K562 (cell line): ENCODE results near the gene NOTCH3. TPM values are rescaled to one million over a fixed set of nuclear protein-coding genes. Genes with fewer than 3 reads are reported as not detected.
A peak's percentile ranks its signal among the peaks of the same experiment; 100 is the strongest.

Experiments
- CREB1 ChIP-seq, 2 experiments: sonication (generic) in 1 of 2; formaldehyde crosslinking in 1 of 2; IDR thresholded peaks; 2 replicates each; pipeline versions ENCODE4 v1.6.1 to v1.8.0; 2012 to 2022; ENCODE audit warnings: inconsistent platforms in 1 of 2, mild to moderate bottlenecking in 1 of 2, missing genetic modification reagents in 1 of 2, moderate library complexity in 1 of 2
- CREM ChIP-seq: IDR thresholded peaks from 2 replicates; pipeline ENCODE4 v1.6.1; 2014; ENCODE audit warnings: antibody characterized with exemption, low read depth
- DNMT1 ChIP-seq: fragments of 450-650 bp; IDR thresholded peaks from 2 replicates; pipeline ENCODE4 v1.6.1; 2016; ENCODE audit warnings: antibody characterized with exemption, mild to moderate bottlenecking
- EHMT2 ChIP-seq: fragments of 450-650 bp; IDR thresholded peaks from 2 replicates; pipeline ENCODE4 v1.6.1; 2018; ENCODE audit warnings: antibody characterized with exemption
- ETV1 ChIP-seq: fragments of 450-650 bp; conservative IDR thresholded peaks from 2 replicates; pipeline ENCODE4 v1.6.1; 2016; ENCODE audit warnings: missing genetic modification characterization, control low read depth, low read depth, missing compliant biosample characterization
- ETV5 ChIP-seq: sonication (generic); formaldehyde crosslinking; IDR thresholded peaks from 2 replicates; pipeline ENCODE4 v1.4.0; 2020; ENCODE audit warnings: low read depth, mild to moderate bottlenecking, missing genetic modification reagents
- MTA3 ChIP-seq: fragments of 450-650 bp; formaldehyde crosslinking; IDR thresholded peaks from 2 replicates; pipeline ENCODE4 v1.6.1; 2017; ENCODE audit warnings: mild to moderate bottlenecking, borderline replicate concordance
- MYNN ChIP-seq, 2 experiments: sonication (generic); formaldehyde crosslinking in 1 of 2; IDR thresholded peaks; 2 replicates each; pipeline versions ENCODE4 v1.5.0 to v1.6.1; 2016 to 2020; ENCODE audit warnings: antibody characterized with exemption in 1 of 2, missing genetic modification reagents in 1 of 2
- PHTF2 ChIP-seq: fragments of 250-450 bp; sonication (Bioruptor Pico); IDR thresholded peaks from 2 replicates; pipeline ENCODE4 v1.5.0; 2021; ENCODE audit warnings: mild to moderate bottlenecking
- TBL1XR1 ChIP-seq, 2 experiments: IDR thresholded peaks; 2 replicates each; pipeline ENCODE4 v1.6.1; 2012; ENCODE audit warnings: improper control_type of control experiment in 2 of 2, low read length in 2 of 2, mild to moderate bottlenecking in 1 of 2
- TBP ChIP-seq: optimal IDR thresholded peaks from 2 replicates; pipeline ENCODE3; 2011; ENCODE audit warnings: low read depth, low read length, improper control_type of control experiment
- TCF3 ChIP-seq: sonication (generic); formaldehyde crosslinking; IDR thresholded peaks from 2 replicates; pipeline ENCODE4 v1.4.0; 2020; ENCODE audit warnings: mild to moderate bottlenecking, missing genetic modification reagents
- ZNF589 ChIP-seq: fragments of 200-800 bp; sonication (Bioruptor generic); IDR thresholded peaks from 2 replicates; pipeline ENCODE4 v1.6.1; 2016; ENCODE audit warnings: low read depth, missing genetic modification characterization, missing compliant biosample characterization
- ZNF778 ChIP-seq: fragments of 450-650 bp; formaldehyde crosslinking; IDR thresholded peaks from 2 replicates; pipeline ENCODE4 v1.4.0; 2020; ENCODE audit warnings: mild to moderate bottlenecking, moderate library complexity
- ZSCAN29 ChIP-seq: fragments of 450-650 bp; IDR thresholded peaks from 2 replicates; pipeline ENCODE4 v1.6.1; 2017
- polyA plus RNA-seq, 8 experiments: library from polyadenylated mRNA; depleted of rRNA in 4 of 8; stranded (reverse) in 5 of 8; unstranded in 3 of 8; fragments of >200 nt; fragmentation: Nextera tagmentation in 2 of 8; fragmentation: Illumina TruSeq in 1 of 8; extraction: Ambion mirVana in 2 of 8; extraction: Trizol in 1 of 8; gene quantifications; 2 replicates each; pipeline versions ENCODE4 v1.2.1 to v1.2.3, GENCODE V29; 2011 to 2014; ENCODE audit warnings: inconsistent platforms in 1 of 8, missing spikeins in 1 of 8
- total RNA-seq, 7 experiments: library from RNA; depleted of rRNA in 6 of 7; stranded (reverse); fragments of >200 nt in 6 of 7; fragmentation: Illumina TruSeq in 2 of 7; extraction: Trizol in 2 of 7; gene quantifications; 2 replicates each; pipeline versions ENCODE4 v1.2.1 to v1.2.3, GENCODE V29; 2011 to 2021; ENCODE audit warnings: low replicate concordance in 1 of 7
- TF ChIP-seq, protein P1 (sequence below): fragments of 250-450 bp; sonication (Bioruptor Pico); IDR thresholded peaks from 2 replicates; pipeline ENCODE4 v1.5.0; 2021
- TF ChIP-seq, protein P2 (sequence below): sonication (generic); formaldehyde crosslinking; IDR thresholded peaks from 2 replicates; pipeline ENCODE4 v1.8.0; 2023; ENCODE audit warnings: mild to moderate bottlenecking, missing genetic modification reagents
- TF ChIP-seq, protein P3 (sequence below): sonication (generic); formaldehyde crosslinking; IDR thresholded peaks from 2 replicates; pipeline ENCODE4 v1.8.0; 2022; ENCODE audit warnings: missing genetic modification reagents, mild to moderate bottlenecking, moderate library complexity, borderline replicate concordance
- TF ChIP-seq, protein P4 (sequence below): fragments of 200-800 bp; sonication (Bioruptor generic); IDR thresholded peaks from 2 replicates; pipeline ENCODE4 v1.6.1; 2017; ENCODE audit warnings: missing genetic modification characterization, missing compliant biosample characterization
- TF ChIP-seq, protein P5 (sequence below): fragments of 450-650 bp; conservative IDR thresholded peaks from 2 replicates; pipeline ENCODE4 v1.6.1; 2016; ENCODE audit warnings: missing genetic modification characterization, low read depth, mild to moderate bottlenecking, missing compliant biosample characterization, moderate library complexity

The NOTCH3 gene
- total and polyA plus RNA-seq, 9 of the 15 experiments (the other 6 are each of a cell fraction or from before 2014, with no cell fraction given), result under 0.01 to 1.2 (median 0.16) TPM

DNA sequence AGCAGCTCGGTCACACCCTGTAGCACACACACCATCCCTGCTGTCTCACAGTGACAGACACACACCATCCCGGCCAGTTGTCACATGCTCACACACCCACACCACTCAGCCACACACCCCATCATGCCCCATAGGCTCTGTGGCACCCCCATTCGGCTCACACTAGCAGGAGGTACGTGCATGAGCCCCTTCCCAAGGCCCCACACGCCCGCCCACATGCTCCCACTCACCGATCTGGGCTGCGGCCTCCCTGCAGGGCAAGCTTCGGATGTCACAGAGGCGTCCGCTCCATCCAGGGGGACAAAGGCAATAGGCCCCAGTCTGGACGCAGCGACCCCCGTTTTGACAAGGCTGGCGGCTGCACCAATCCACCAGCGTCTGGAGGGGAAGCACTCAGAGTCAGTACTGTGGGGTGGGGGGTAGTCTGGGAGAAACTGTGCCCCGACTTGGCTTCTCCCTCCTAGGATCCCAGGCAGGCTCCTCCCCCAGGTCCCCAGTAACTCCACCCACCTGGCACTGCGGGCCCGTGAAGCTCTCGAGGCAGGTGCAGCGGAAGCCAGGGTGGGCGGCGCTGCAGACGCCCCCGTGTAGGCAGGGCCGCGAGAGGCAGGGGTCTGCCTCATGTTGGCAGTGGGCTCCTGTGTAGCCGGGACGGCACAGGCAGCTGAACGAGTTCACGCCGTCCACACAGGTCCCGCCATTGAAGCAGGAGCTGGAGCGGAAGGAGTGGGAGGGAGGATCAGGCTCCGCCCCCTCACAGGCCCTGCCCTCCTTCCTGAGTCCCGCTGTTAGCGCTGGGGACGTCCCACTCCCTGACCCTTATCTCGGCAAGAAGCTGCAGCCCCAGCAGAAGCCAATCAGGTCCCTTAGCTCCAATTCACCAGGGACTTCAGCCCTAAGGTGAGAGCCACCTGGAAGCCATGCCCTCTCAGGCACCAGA lies 20.1 kb downstream of the NOTCH3 start (continued):
- TF ChIP-seq ETV5 (CRISPR knock-in tag) (peak; percentile 64), CREM (peak; percentile 34), TBP (peak; percentile 44), ZNF778 (CRISPR knock-in tag) (no peak), TBL1XR1 (IDR thresholded peaks at IDR 0.05; ENCODE audit: low read length in 2 of 2) (no peak), CREB1 (IDR thresholded peaks at IDR 0.05) (no peak), CREB1 (CRISPR knock-in tag; IDR thresholded peaks at IDR 0.05) (0 out of 2 replicates have a peak, but pooled peaks have one; percentile 9), PHTF2 (CRISPR knock-in tag) (no peak), TCF3 (CRISPR knock-in tag) (no peak; the same call in 1 of the 2 replicates), DNMT1 (no peak), MTA3 (peak; percentile 36; the same call in 1 of the 2 replicates), EHMT2 (no peak), ZNF589 (CRISPR knock-in tag) (no peak), ZSCAN29 (no peak), MYNN (IDR thresholded peaks at IDR 0.05) (no peak), MYNN (CRISPR knock-in tag; IDR thresholded peaks at IDR 0.05) (no peak), ETV1 (tag) (peak; percentile 68)
- TF ChIP-seq, protein P1, sequence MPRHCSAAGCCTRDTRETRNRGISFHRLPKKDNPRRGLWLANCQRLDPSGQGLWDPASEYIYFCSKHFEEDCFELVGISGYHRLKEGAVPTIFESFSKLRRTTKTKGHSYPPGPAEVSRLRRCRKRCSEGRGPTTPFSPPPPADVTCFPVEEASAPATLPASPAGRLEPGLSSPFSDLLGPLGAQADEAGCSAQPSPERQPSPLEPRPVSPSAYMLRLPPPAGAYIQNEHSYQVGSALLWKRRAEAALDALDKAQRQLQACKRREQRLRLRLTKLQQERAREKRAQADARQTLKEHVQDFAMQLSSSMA (CRISPR knock-in tag), result no peak
- TF ChIP-seq, protein P2, sequence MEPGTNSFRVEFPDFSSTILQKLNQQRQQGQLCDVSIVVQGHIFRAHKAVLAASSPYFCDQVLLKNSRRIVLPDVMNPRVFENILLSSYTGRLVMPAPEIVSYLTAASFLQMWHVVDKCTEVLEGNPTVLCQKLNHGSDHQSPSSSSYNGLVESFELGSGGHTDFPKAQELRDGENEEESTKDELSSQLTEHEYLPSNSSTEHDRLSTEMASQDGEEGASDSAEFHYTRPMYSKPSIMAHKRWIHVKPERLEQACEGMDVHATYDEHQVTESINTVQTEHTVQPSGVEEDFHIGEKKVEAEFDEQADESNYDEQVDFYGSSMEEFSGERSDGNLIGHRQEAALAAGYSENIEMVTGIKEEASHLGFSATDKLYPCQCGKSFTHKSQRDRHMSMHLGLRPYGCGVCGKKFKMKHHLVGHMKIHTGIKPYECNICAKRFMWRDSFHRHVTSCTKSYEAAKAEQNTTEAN, result no peak
- TF ChIP-seq, protein P3, sequence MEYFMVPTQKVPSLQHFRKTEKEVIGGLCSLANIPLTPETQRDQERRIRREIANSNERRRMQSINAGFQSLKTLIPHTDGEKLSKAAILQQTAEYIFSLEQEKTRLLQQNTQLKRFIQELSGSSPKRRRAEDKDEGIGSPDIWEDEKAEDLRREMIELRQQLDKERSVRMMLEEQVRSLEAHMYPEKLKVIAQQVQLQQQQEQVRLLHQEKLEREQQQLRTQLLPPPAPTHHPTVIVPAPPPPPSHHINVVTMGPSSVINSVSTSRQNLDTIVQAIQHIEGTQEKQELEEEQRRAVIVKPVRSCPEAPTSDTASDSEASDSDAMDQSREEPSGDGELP, result peak; percentile 73; the same call in 1 of the 2 replicates
- TF ChIP-seq, protein P4, sequence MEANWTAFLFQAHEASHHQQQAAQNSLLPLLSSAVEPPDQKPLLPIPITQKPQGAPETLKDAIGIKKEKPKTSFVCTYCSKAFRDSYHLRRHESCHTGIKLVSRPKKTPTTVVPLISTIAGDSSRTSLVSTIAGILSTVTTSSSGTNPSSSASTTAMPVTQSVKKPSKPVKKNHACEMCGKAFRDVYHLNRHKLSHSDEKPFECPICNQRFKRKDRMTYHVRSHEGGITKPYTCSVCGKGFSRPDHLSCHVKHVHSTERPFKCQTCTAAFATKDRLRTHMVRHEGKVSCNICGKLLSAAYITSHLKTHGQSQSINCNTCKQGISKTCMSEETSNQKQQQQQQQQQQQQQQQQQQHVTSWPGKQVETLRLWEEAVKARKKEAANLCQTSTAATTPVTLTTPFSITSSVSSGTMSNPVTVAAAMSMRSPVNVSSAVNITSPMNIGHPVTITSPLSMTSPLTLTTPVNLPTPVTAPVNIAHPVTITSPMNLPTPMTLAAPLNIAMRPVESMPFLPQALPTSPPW, result peak; percentile 34; the same call in 1 of the 2 replicates
- TF ChIP-seq, protein P5, sequence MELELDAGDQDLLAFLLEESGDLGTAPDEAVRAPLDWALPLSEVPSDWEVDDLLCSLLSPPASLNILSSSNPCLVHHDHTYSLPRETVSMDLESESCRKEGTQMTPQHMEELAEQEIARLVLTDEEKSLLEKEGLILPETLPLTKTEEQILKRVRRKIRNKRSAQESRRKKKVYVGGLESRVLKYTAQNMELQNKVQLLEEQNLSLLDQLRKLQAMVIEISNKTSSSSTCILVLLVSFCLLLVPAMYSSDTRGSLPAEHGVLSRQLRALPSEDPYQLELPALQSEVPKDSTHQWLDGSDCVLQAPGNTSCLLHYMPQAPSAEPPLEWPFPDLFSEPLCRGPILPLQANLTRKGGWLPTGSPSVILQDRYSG (tag), result no peak
